Measurements from ENCODE around the gene SEPHS2. TPM values are rescaled to one million over a fixed set of nuclear protein-coding genes. Genes with fewer than 3 reads are reported as not detected.

Gene SEPHS2
- total and polyA plus RNA-seq, 2 of the 8 experiments (the other 6 are each of a cell fraction or from before 2014, with no cell fraction given), result 28.2 to 61.8 TPM

DNA sequence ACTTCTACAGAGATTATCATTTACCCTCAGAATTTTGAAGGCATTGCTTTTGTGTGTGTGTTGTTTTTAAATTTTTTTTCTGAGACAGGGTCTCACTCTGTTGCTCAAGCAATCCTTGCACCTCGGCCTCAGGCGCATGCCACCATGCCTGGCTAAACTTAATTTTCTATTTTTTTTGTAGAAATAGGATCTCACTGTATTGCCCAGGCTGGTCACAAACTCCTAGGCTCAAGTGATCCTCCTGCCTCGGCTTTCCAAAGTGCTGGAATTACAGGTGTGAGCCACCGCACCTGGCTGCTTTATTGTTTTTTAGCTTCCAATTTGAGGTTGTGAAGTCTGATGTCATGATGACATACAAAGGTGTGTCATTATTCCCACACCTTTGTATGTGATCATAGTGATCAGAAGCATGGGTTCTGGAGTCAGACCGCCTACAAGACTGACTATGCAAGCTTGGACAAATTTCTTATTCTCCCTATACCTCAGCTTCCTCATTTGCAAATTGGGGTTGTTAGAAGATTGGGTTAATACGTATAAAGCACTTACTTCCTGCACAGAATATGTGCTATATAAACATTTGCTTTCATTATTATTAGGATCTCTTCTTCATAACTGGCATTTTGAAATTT is 5.8 kb downstream of the SEPHS2 start:
- DNase-seq (ENCODE audit: low read depth in 1 of 2, low spot score in 2 of 2) (no peak), FAIRE-seq (no peak)
- no peak overlapping the region for H2AK5ac ChIP-seq (ENCODE audit: low read depth, low read length)
- peaks cover 0 to under 1% of the 10 kb centered on the region in 2 experiments for H4K20me1 ChIP-seq (replicated peaks in 1 of 2; ENCODE audit: control insufficient read depth in 1 of 2, insufficient read depth in 2 of 2, low read length in 2 of 2)
- H3K9ac ChIP-seq (replicated peaks in 1 of 4; ENCODE audit: extremely low read depth in 1 of 4, low read depth in 3 of 4, low read length in 3 of 4), result no peak overlapping the region
- H3K23me2 ChIP-seq (ENCODE audit: low read depth, low read length), result peaks cover under 1% of the 10 kb centered on the region; the same call in 1 of the 2 replicates
- ChIA-PET POLR2A (ENCODE audit: partially characterized antibody) (no interaction called here), CTCF (ENCODE audit: partially characterized antibody) (interaction anchor here (1.2 to 1.5 kb wide), 4 partner anchors 10 to 176 kb away, joined by 3 to 4 read pairs (median 4); no protein-coding TSS in a partner anchor)
- peaks cover 0 to 7% (median 3%) of the 10 kb centered on the region in 4 experiments; a peak in 5 of 7 replicates for H3K4me1 ChIP-seq (replicated peaks in 1 of 4; ENCODE audit: control insufficient read depth in 3 of 4, insufficient read depth in 4 of 4, low read length in 3 of 4)
- no peak overlapping the region for H3K27ac ChIP-seq (ENCODE audit: low read depth, low read length)
- H2BK120ac ChIP-seq (replicated peaks; ENCODE audit: low read depth, low read length), result no peak overlapping the region
- H3K4me3 ChIP-seq (ENCODE audit: extremely low read depth in 1 of 4, insufficient read depth in 2 of 4, low read depth in 3 of 4, low read length in 4 of 4), result no peak overlapping the region
- H3K79me1 ChIP-seq (ENCODE audit: low read depth, low read length), result peaks cover 5% of the 10 kb centered on the region
- no peak overlapping the region for H3K4me2 ChIP-seq (ENCODE audit: insufficient read depth in 1 of 2, low read depth in 2 of 2, low read length in 2 of 2)
- peaks cover 0 to 13% (median 0%) of the 10 kb centered on the region in 4 experiments; a peak in 1 of 8 replicates for H3K36me3 ChIP-seq (ENCODE audit: control insufficient read depth in 2 of 4, insufficient read depth in 4 of 4, low read length in 3 of 4)
- no peak overlapping the region for H2BK5ac ChIP-seq (ENCODE audit: low read depth, low read length)
- H4K5ac ChIP-seq (ENCODE audit: insufficient read length, low read depth, low read length), result no peak overlapping the region
- H2BK12ac ChIP-seq (ENCODE audit: low read depth, low read length), result no peak overlapping the region
- no peak overlapping the region for H4K8ac ChIP-seq (ENCODE audit: extremely low read depth, insufficient read depth, low read length)
- H2AFZ ChIP-seq (ENCODE audit: low read length), result no peak overlapping the region
- no peaks in the 10 kb centered on the region for H3K9me3 ChIP-seq (ENCODE audit: insufficient read depth in 2 of 2, low read depth in 1 of 2, low read length in 1 of 2)
- no peak overlapping the region for H3K4ac ChIP-seq (replicated peaks; ENCODE audit: insufficient read length, low read depth, low read length)
- H3K79me2 ChIP-seq (ENCODE audit: control insufficient read depth in 1 of 2, insufficient read depth in 2 of 2, low read length in 2 of 2), result peaks cover 0 to 10% of the 10 kb centered on the region in 2 experiments; a peak in 1 of 4 replicates
- H2BK20ac ChIP-seq (ENCODE audit: low read length), result no peak overlapping the region
- no peak overlapping the region for H3K23ac ChIP-seq (ENCODE audit: insufficient read length)
- no peak overlapping the region for H3K14ac ChIP-seq (ENCODE audit: insufficient read length)
- no peak overlapping the region for H3K56ac ChIP-seq (replicated peaks; ENCODE audit: insufficient read length, low read depth, low read length)
- no peak overlapping the region for H2BK15ac ChIP-seq (ENCODE audit: low read length)
- no peak overlapping the region for H3K18ac ChIP-seq (ENCODE audit: extremely low read depth, low read length)
- H4K91ac ChIP-seq (replicated peaks; ENCODE audit: insufficient read length, low read length), result no peak overlapping the region
- WGBS, 2 experiments (ENCODE audit: extremely low coverage in 1 of 2, insufficient coverage in 1 of 2, insufficient read length in 1 of 2, insufficient replicate concordance in 2 of 2, low coverage in 1 of 2, low lambda C conversion rate in 2 of 2, missing lambda C conversion rate in 1 of 2), result 82% methylated on average over 6 of the region's 6 CpGs; no CpG with 5 or more reads in 1 of the 2 experiments
- 0 out of 7 replicates have a peak, but pooled peaks cover 0 to 4% (median 0%) of the 10 kb centered on the region in 4 experiments for H3K27me3 ChIP-seq (replicated peaks in 1 of 4; ENCODE audit: control insufficient read depth in 3 of 4, extremely low read depth in 1 of 4, insufficient read depth in 3 of 4, low read length in 3 of 4)
- TF ChIP-seq, protein P1, sequence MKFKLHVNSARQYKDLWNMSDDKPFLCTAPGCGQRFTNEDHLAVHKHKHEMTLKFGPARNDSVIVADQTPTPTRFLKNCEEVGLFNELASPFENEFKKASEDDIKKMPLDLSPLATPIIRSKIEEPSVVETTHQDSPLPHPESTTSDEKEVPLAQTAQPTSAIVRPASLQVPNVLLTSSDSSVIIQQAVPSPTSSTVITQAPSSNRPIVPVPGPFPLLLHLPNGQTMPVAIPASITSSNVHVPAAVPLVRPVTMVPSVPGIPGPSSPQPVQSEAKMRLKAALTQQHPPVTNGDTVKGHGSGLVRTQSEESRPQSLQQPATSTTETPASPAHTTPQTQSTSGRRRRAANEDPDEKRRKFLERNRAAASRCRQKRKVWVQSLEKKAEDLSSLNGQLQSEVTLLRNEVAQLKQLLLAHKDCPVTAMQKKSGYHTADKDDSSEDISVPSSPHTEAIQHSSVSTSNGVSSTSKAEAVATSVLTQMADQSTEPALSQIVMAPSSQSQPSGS (IDR thresholded peaks at IDR 0.05; ENCODE audit: low read length), result no peak
- TF ChIP-seq POLR2AphosphoS5 (IDR thresholded peaks at IDR 0.05; ENCODE audit: low read depth, low read length), result no peak
- no peak for TF ChIP-seq RXRA (IDR thresholded peaks at IDR 0.05; ENCODE audit: insufficient read depth, low read depth, low read length)
- TF ChIP-seq TBP (IDR thresholded peaks at IDR 0.05; ENCODE audit: low read depth, low read length), result no peak
- TF ChIP-seq POU5F1 (IDR thresholded peaks at IDR 0.05; ENCODE audit: low read depth, low read length), result no peak
- no peak for TF ChIP-seq CREB1 (IDR thresholded peaks at IDR 0.05)
- no peak for TF ChIP-seq NANOG (IDR thresholded peaks at IDR 0.05; ENCODE audit: insufficient read depth, low read depth, low read length, poor library complexity, severe bottlenecking)
- TF ChIP-seq YY1 (IDR thresholded peaks at IDR 0.05; ENCODE audit: low read depth, low read length), result no peak
- TF ChIP-seq CHD2 (IDR thresholded peaks at IDR 0.05; ENCODE audit: low read length), result no peak
- no peak for TF ChIP-seq BRCA1 (IDR thresholded peaks at IDR 0.05; ENCODE audit: low read depth, low read length)
- TF ChIP-seq BCL11A (IDR thresholded peaks at IDR 0.05; ENCODE audit: low read depth in 2 of 2, low read length in 2 of 2), result no peak
- TF ChIP-seq CBX5 (IDR thresholded peaks at IDR 0.05; ENCODE audit: low read depth, low read length), result no peak
